NCI-H524 (cell line): ENCODE measurements around the gene CCDC180.
"Not testable (repeated sequence)": the region's sequence is repeated elsewhere in the genome, so short reads cannot be mapped to it uniquely, and the experiment has no call there.

ENCODE experiments used
- DNase-seq, 2 experiments: peaks; one replicate each; lab custom pipeline; 2025; lab: John Stamatoyannopoulos, UW

Gene CCDC180

GRCh38 chr9:97311798-97312500, 4.5 kb downstream of the CCDC180 start:
- DNase-seq, result no peak

GRCh38 chr9:97312556-97312955, 5.1 kb downstream of the CCDC180 start:
- DNase-seq, result no peak

GRCh38 chr9:97313243-97313642, 5.8 kb downstream of the CCDC180 start:
- no peak for DNase-seq

GRCh38 chr9:97313746-97314145, 6.3 kb downstream of the CCDC180 start:
- DNase-seq, result no peak

GRCh38 chr9:97314503-97314902, 7.0 kb downstream of the CCDC180 start:
- DNase-seq, result no peak

GRCh38 chr9:97315550-97315949, 8.1 kb downstream of the CCDC180 start:
- DNase-seq, result no peak

- no peak for DNase-seq
Measured at GRCh38 chr9:97316904-97317303, 9.4 kb downstream of the CCDC180 start.

GRCh38 chr9:97318433-97318832, 11.0 kb downstream of the CCDC180 start:
- no peak for DNase-seq

GRCh38 chr9:97319395-97319794, 11.9 kb downstream of the CCDC180 start:
- DNase-seq, result no peak

- DNase-seq, result no peak
Measured at GRCh38 chr9:97320080-97320642, 12.7 kb downstream of the CCDC180 start.

- no peak for DNase-seq
Measured at GRCh38 chr9:97321251-97321650, 13.8 kb downstream of the CCDC180 start.

- no peak for DNase-seq
Measured at GRCh38 chr9:97321691-97322090, 14.2 kb downstream of the CCDC180 start.

GRCh38 chr9:97322105-97322504, 14.6 kb downstream of the CCDC180 start:
- no peak for DNase-seq

- no peak for DNase-seq
Measured at GRCh38 chr9:97324954-97325353, 17.5 kb downstream of the CCDC180 start.

GRCh38 chr9:97327562-97327961, 20.1 kb downstream of the CCDC180 start:
- no peak for DNase-seq

GRCh38 chr9:97332993-97333392, 25.5 kb downstream of the CCDC180 start:
- DNase-seq, result no peak

- DNase-seq, result not testable (repeated sequence)
Measured at GRCh38 chr9:97335622-97336021, 28.2 kb downstream of the CCDC180 start.

GRCh38 chr9:97348871-97349270, 41.4 kb downstream of the CCDC180 start:
- no peak for DNase-seq

GRCh38 chr9:97349400-97349799, 41.9 kb downstream of the CCDC180 start:
- DNase-seq, result no peak

- no peak for DNase-seq
Measured at GRCh38 chr9:97354637-97355036, 47.2 kb downstream of the CCDC180 start.

- DNase-seq, result no peak
Measured at GRCh38 chr9:97357056-97357455, 49.6 kb downstream of the CCDC180 start.
